ENCODE data around the gene PRMT9. TPM values are rescaled to one million over a fixed set of nuclear protein-coding genes. Genes with fewer than 3 reads are reported as not detected.
A peak's percentile ranks its signal among the peaks of the same experiment; 100 is the strongest.

PRMT9 gene
- total and polyA plus RNA-seq, 2 donors (not counting 1 experiment from before 2014, with no cell fraction given): 5.6 to 11.0 TPM

- peaks cover 0 to 4% (median 0%) of the 10 kb centered on the region in 4 experiments for H3K27me3 ChIP-seq (replicated peaks in 1 of 4; ENCODE audit: control extremely low read depth in 1 of 4, control insufficient read depth in 3 of 4, insufficient read depth in 4 of 4, low read length in 3 of 4)
- peak within 1 kb of the TSS; percentile 93 for H3K9ac ChIP-seq (ENCODE audit: low read length)
- peak; percentile 97 for ATAC-seq (ENCODE audit: low read depth)
- Mint-ChIP-seq H3K27ac (peak within 1 kb of the TSS; percentile 92), H3K27me3 (peaks cover 8% of the 10 kb centered on the region), H3K9me3 (ENCODE audit: insufficient read depth) (no peaks in the 10 kb centered on the region), H3K4me3 (peak within 1 kb of the TSS; percentile 92), H3K4me1 (peaks cover 37% of the 10 kb centered on the region)
- peak within 1 kb of the TSS; percentile 88 for H2AFZ ChIP-seq (ENCODE audit: insufficient read depth, low read depth, low read length, poor library complexity, severe bottlenecking)
- H4K20me1 ChIP-seq (ENCODE audit: control insufficient read depth, insufficient read depth, low read length, poor library complexity, severe bottlenecking): peaks cover 11% of the 10 kb centered on the region
- H3K79me2 ChIP-seq (ENCODE audit: control insufficient read depth, insufficient read depth, low read length): peaks cover 42% of the 10 kb centered on the region
- under 1% methylated on average over 37 of the region's 37 CpGs for WGBS (ENCODE audit: insufficient coverage)
- CTCF ChIA-PET: interaction anchor here (1.1 to 2.0 kb wide), 4 partner anchors 8 to 250 kb away, joined by 3 to 11 read pairs (median 3); partner anchors contain the start of gene PRMT9
- POLR2A ChIA-PET: interaction anchor here (0.6 to 1.7 kb wide), 2 partner anchors 10 to 66 kb away, joined by 3 to 14 read pairs; partner anchors contain the start of gene PRMT9
- DNase-seq: peak; percentile 97
- peak within 1 kb of the TSS; percentile 72 to 92 (median 89) for H3K4me3 ChIP-seq (ENCODE audit: control extremely low read depth in 1 of 5, extremely low read depth in 1 of 5, insufficient read depth in 1 of 5, low read depth in 2 of 5, low read length in 4 of 5)
- intact Hi-C loops (cut with micrococcal nuclease): loop anchor here (1.0 to 5.0 kb wide), 4 partner anchors 67 to 1999 kb away; partner anchors contain the start of genes MMAA, NR3C2, PRMT9 and SLC10A7
- H3K4me2 ChIP-seq (replicated peaks; ENCODE audit: low read depth, low read length, poor library complexity, severe bottlenecking): peak within 1 kb of the TSS; percentile 86
- peak within 1 kb of the TSS; percentile 77 to 94 for H3K27ac ChIP-seq (ENCODE audit: low read length in 2 of 2)
- H3K9me3 ChIP-seq (ENCODE audit: control extremely low read depth in 1 of 3, control insufficient read depth in 2 of 3, insufficient read depth in 1 of 3, low read length in 2 of 3): no peaks in the 10 kb centered on the region
- peaks cover 0 to 8% of the 10 kb centered on the region in 2 experiments for H3K36me3 ChIP-seq (replicated peaks in 1 of 2; ENCODE audit: control extremely low read depth in 1 of 2, control insufficient read depth in 1 of 2, extremely low read depth in 1 of 2, insufficient read depth in 2 of 2, low read length in 1 of 2)
- H3K4me1 ChIP-seq (ENCODE audit: control insufficient read depth in 2 of 2, insufficient read depth in 2 of 2, low read length in 2 of 2): peaks cover 19 to 27% of the 10 kb centered on the region in 2 donors
- TF ChIP-seq EZH2 (IDR thresholded peaks at IDR 0.05; ENCODE audit: borderline replicate concordance, insufficient read depth, low read depth, low read length, poor library complexity, severe bottlenecking) (no peak), CTCF (IDR thresholded peaks at IDR 0.05) (no peak)
These were observed 66.7 kb downstream of the PRMT9 start, which contains the start of gene TMEM184C for GRCh38 chr4:147617173-147617840. Gene TMEM184C (plus strand): TSS chr4:147617397. CDS start chr4:147617957, 560 bp downstream.

All from B cell (primary cell).